Heart right ventricle (tissue), 16 donors: ENCODE results near the gene BPTF. TPM values are rescaled to one million over a fixed set of nuclear protein-coding genes. Genes with fewer than 3 reads are reported as not detected.
A peak's percentile ranks its signal among the peaks of the same experiment; 100 is the strongest.

ENCODE experiments used
- ATAC-seq, 8 donors: fragments of 200-7000 bp; cut with Tn5 transposase; one replicate each; pipeline ENCODE4 v1.9.1; 2020; ENCODE audit warnings: mild to moderate bottlenecking in 8 of 8, moderate library complexity in 8 of 8, moderate number of reproducible peaks in 1 of 8
- DNase-seq, 2 donors: peaks; one replicate each; pipeline ENCODE4 v3.0.0-alpha.2; 2020
- H3K27ac ChIP-seq, 10 donors: fragments of 200-600 bp; sonication (generic) in 2 of 10; one replicate each; pipeline versions ENCODE4 v1.5.0 to v1.8.0; 2020 to 2022; ENCODE audit warnings: mild to moderate bottlenecking in 3 of 10
- H3K27me3 ChIP-seq, 7 donors: fragments of 200-600 bp; one replicate each; pipeline ENCODE4 v1.8.0; 2021 to 2022; ENCODE audit warnings: mild to moderate bottlenecking in 2 of 7
- H3K36me3 ChIP-seq, 9 donors: fragments of 200-600 bp; sonication (generic) in 1 of 9; one replicate each; pipeline versions ENCODE4 v1.5.0 to v1.8.0; 2020 to 2022; ENCODE audit warnings: mild to moderate bottlenecking in 2 of 9
- H3K4me1 ChIP-seq, 9 donors: fragments of 200-600 bp; sonication (generic) in 1 of 9; one replicate each; pipeline versions ENCODE4 v1.5.0 to v1.8.0; 2020 to 2022; ENCODE audit warnings: mild to moderate bottlenecking in 4 of 9
- H3K4me3 ChIP-seq, 10 donors: fragments of 200-600 bp; sonication (generic) in 2 of 10; one replicate each; pipeline versions ENCODE4 v1.5.0 to v1.8.0; 2020 to 2022; ENCODE audit warnings: mild to moderate bottlenecking in 7 of 10, moderate library complexity in 2 of 10
- H3K9me3 ChIP-seq, 11 donors: fragments of 200-600 bp in 10 of 11; sonication (generic) in 2 of 11; one replicate each; pipeline versions ENCODE4 v1.5.0 to v1.8.0; 2013 to 2022; ENCODE audit warnings: mild to moderate bottlenecking in 2 of 11, control low read depth in 1 of 11, moderate library complexity in 1 of 11
- WGBS, 2 donors: extraction: QIAGEN DNeasy Blood & Tissue Kit; methylation state at CpG; one replicate each; pipeline ENCODE4 v1.1.7; 2013; ENCODE audit warnings: inconsistent platforms in 1 of 2; 5-methylcytosine and 5-hydroxymethylcytosine counted together
- intact Hi-C, 10 donors: fragments of 100-400 bp; cut with DNase I; formaldehyde crosslinking; loops; one replicate each; pipeline versions ENCODE4 v1.11.1 to v1.14.2; 2022
- polyA plus RNA-seq, 2 donors: library from polyadenylated mRNA; stranded (reverse); fragments of 200-250 nt; gene quantifications; one replicate each; pipeline ENCODE4 v1.2.3, GENCODE V29; 2013
- total RNA-seq, 10 donors: library from RNA; stranded (reverse); fragmentation: NEBNext Ultra II Directional in 3 of 10; extraction: Animal tissue kit (Norgen Biotek cat#: 25700) in 3 of 10; gene quantifications; one replicate each; pipeline versions ENCODE4 v1.2.1 to v1.2.4, GENCODE V29; 2021 to 2023
- TF ChIP-seq, protein P1 (sequence below), 9 donors: fragments of 200-600 bp; sonication (generic) in 2 of 9; IDR thresholded peaks; one replicate each; pipeline versions ENCODE4 v1.5.0 to v1.8.0; 2021 to 2022; ENCODE audit warnings: antibody characterized with exemption in 9 of 9, mild to moderate bottlenecking in 5 of 9, moderate library complexity in 1 of 9
- donor health status: Arrhythmogenic right ventricular cardiomyopathy.
- donor health status: ischemic (EF 13 %, LVEDD 7.1; RV severe dilation, severe dysfunction).
- donor health status: healthy with polysubstance abuse.
- donor health status: DM: no; HTN: yes; CAD: no.
- donor health status: DM: no; HTN: no; CAD: no.
- donor health status: ischemic (EF 25% LVEDD 6.9; RV normal size, moderate dysfunction).
- donor health status: ischemic (EF 25% LVEDD 5.7; RV mildly dilated, moderate dysfunction).
- donor health status: healthy.
- donor health status: DM: yes; HTN: yes; CAD: no.
- donor health status: Ischemic cardiomyopathy.
- donor health status: ischemic (EF 35%, LVEDD 5.7; RV mildly dilated, moderate dysfunction).
- donor health status: nonischemic (EF 11% LVEDD 7.7; RV severe dilation, severe dysfunction).
- donor health status: DM: yes; HTN: yes; CAD: no.
- donor health status: PGD.
- donor health status: ischemic (EF 29% LVEDD 5.4; RV normal size, mild dysfunction).
- donor health status: nonischemic (EF 23%, LVEDD 6.1; RV moderate dilation, normal function).

BPTF gene
- total and polyA plus RNA-seq, 12 donors: 9.2 to 102 (median 76.9) TPM

GRCh38 chr17:67836205-67836987, 11.1 kb downstream of the BPTF start:
- H3K36me3 ChIP-seq: no peaks in the 10 kb centered on the region
- ATAC-seq: peak in 1 of 8 donors; percentile 24
- TF ChIP-seq, protein P1, sequence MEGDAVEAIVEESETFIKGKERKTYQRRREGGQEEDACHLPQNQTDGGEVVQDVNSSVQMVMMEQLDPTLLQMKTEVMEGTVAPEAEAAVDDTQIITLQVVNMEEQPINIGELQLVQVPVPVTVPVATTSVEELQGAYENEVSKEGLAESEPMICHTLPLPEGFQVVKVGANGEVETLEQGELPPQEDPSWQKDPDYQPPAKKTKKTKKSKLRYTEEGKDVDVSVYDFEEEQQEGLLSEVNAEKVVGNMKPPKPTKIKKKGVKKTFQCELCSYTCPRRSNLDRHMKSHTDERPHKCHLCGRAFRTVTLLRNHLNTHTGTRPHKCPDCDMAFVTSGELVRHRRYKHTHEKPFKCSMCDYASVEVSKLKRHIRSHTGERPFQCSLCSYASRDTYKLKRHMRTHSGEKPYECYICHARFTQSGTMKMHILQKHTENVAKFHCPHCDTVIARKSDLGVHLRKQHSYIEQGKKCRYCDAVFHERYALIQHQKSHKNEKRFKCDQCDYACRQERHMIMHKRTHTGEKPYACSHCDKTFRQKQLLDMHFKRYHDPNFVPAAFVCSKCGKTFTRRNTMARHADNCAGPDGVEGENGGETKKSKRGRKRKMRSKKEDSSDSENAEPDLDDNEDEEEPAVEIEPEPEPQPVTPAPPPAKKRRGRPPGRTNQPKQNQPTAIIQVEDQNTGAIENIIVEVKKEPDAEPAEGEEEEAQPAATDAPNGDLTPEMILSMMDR (IDR thresholded peaks at IDR 0.05): no peak

DNA sequence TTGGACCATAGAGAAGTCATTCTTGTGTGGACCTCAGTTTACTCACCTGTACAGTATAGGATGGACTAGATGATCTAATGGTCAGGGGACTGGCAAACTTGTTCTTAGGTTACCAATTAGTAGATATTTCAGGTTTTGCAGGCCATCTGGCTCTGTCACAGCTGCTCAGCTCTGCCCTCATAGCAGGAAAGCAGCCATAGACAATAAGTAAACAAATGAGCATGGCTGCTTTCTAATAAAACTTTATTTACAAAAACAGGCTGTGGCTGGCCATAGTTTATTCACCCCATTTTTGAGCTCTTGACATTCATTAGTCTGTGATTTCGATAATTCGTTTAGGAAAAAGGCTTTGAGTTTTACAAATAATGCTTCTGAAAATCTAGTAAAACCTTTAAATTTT, 12.7 kb downstream of the BPTF start:
- Histone ChIP-seq H3K27me3 (no peaks in the 10 kb centered on the region), H3K36me3 (no peaks in the 10 kb centered on the region), H3K9me3 (no peaks in the 10 kb centered on the region), H3K4me3 (no peak overlapping the region), H3K27ac (no peak overlapping the region), H3K4me1 (peaks cover 0 to 63% (median 28%) of the 10 kb centered on the region in 9 donors)
- TF ChIP-seq, protein P1 (IDR thresholded peaks at IDR 0.05): no peak
- intact Hi-C loops: no loop called here
- DNase-seq: no peak
- ATAC-seq: no peak
- WGBS, 2 donors: 93 to 97% methylated on average over 2 of the region's 2 CpGs

More at GRCh38 chr17:67836205-67836987, 11.1 kb downstream of the BPTF start:
- Histone ChIP-seq H3K4me1 (peaks cover 0 to 58% (median 33%) of the 10 kb centered on the region in 9 donors), H3K4me3 (no peak overlapping the region), H3K27ac (peak overlapping the region in 1 of 10 donors; percentile 35), H3K9me3 (no peaks in the 10 kb centered on the region), H3K27me3 (no peaks in the 10 kb centered on the region)
- 13 to 29% methylated on average over 4 of the region's 4 CpGs for whole genome bisulfite sequencing, 2 donors
- DNase-seq: no peak
- intact Hi-C loops: no loop called here

DNA sequence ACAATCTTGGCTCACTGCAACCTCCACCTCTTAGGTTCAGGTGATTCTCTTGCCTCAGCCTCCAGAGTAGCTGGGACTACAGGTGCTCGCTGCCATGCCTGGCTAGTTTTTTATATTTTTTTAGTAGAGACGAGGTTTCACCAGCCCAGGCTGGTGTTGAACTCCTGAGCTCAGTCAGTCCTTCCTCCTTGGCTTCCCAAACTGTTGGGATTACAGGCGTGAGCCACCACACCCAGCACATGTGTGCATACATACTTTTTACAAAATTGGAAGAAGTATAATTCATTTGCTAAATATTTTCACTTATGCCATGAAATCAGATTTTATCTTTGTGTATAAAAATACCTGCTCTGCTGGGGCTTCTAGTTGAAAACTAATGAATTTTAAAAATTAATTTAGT, 13.2 kb downstream of the BPTF start:
- H3K27ac ChIP-seq: no peak overlapping the region
- ATAC-seq: no peak
- no peaks in the 10 kb centered on the region for H3K27me3 ChIP-seq
- intact Hi-C loops: no loop called here
- no peaks in the 10 kb centered on the region for H3K36me3 ChIP-seq
- WGBS, 2 donors: 83 to 89% methylated on average over 3 of the region's 3 CpGs
- H3K9me3 ChIP-seq: no peaks in the 10 kb centered on the region
- TF ChIP-seq, protein P1 (IDR thresholded peaks at IDR 0.05): no peak
- no peak for DNase-seq
- H3K4me3 ChIP-seq: no peak overlapping the region
- peaks cover 0 to 60% (median 28%) of the 10 kb centered on the region in 9 donors for H3K4me1 ChIP-seq

- no peaks in the 10 kb centered on the region for H3K36me3 ChIP-seq
- intact Hi-C loops: no loop called here
- no peaks in the 10 kb centered on the region for H3K9me3 ChIP-seq
- DNase-seq: no peak
- H3K27ac ChIP-seq: no peak overlapping the region
- no peak overlapping the region for H3K4me3 ChIP-seq
- WGBS, 2 donors: 95 to 96% methylated on average over 2 of the region's 2 CpGs
- TF ChIP-seq, protein P1 (IDR thresholded peaks at IDR 0.05): no peak
- ATAC-seq: no peak
- H3K27me3 ChIP-seq: no peaks in the 10 kb centered on the region
- H3K4me1 ChIP-seq: peaks cover 0 to 34% (median 17%) of the 10 kb centered on the region in 9 donors
These were observed 16.7 kb downstream of the BPTF start for GRCh38 chr17:67841992-67842391.
